Jurkat, Clone E6-1 (cell line): ENCODE measurements around the gene GNS.

Source experiments
- DNase-seq: peaks from one replicate; pipeline ENCODE4 v3.0.0-alpha.2; 2011; ENCODE audit warnings: low read depth, low spot score
- H3K4me3 ChIP-seq: 2 replicates; pipeline ENCODE4 v1.5.1; 2011; ENCODE audit warnings: mild to moderate bottlenecking, low read length, control low read depth, moderate library complexity

The GNS gene

GRCh38 chr12:64665514-64665913 is 93.7 kb downstream of the GNS start:
- no peak for DNase-seq

More at GRCh38 chr12:64665514-64665913, 93.7 kb downstream of the GNS start:
- H3K4me3 ChIP-seq: no peak overlapping the region
